ENCODE data around the gene CAMK1D.

CAMK1D gene

GRCh38 chr10:12629767-12630165 lies 280.4 kb downstream of the CAMK1D start:
- no peak for DNase-seq (ENCODE audit: low spot score)

GRCh38 chr10:12631216-12631615 lies 281.9 kb downstream of the CAMK1D start:
- DNase-seq (ENCODE audit: low spot score) = no peak

GRCh38 chr10:12631787-12632562 lies 282.6 kb downstream of the CAMK1D start:
- DNase-seq (ENCODE audit: low spot score) = no peak

- DNase-seq (ENCODE audit: low spot score) = no peak
These were observed 284.7 kb downstream of the CAMK1D start for GRCh38 chr10:12633776-12634620.

GRCh38 chr10:12634621-12634931 lies 285.2 kb downstream of the CAMK1D start:
- DNase-seq (ENCODE audit: low spot score) = no peak

GRCh38 chr10:12635127-12635541 lies 285.8 kb downstream of the CAMK1D start:
- no peak for DNase-seq (ENCODE audit: low spot score)

GRCh38 chr10:12636571-12636970 lies 287.2 kb downstream of the CAMK1D start:
- DNase-seq (ENCODE audit: low spot score) = no peak

- no peak for DNase-seq (ENCODE audit: low spot score)
These were observed 288.3 kb downstream of the CAMK1D start for GRCh38 chr10:12637649-12638048.

- no peak for DNase-seq (ENCODE audit: low spot score)
These were observed 288.8 kb downstream of the CAMK1D start for GRCh38 chr10:12638103-12638502.

- no peak for DNase-seq (ENCODE audit: low spot score)
These were observed 289.4 kb downstream of the CAMK1D start for GRCh38 chr10:12638781-12639180.

GRCh38 chr10:12639996-12640944 lies 290.9 kb downstream of the CAMK1D start:
- DNase-seq (ENCODE audit: low spot score) = no peak

GRCh38 chr10:12642036-12642435 lies 292.7 kb downstream of the CAMK1D start:
- no peak for DNase-seq (ENCODE audit: low spot score)

- DNase-seq (ENCODE audit: low spot score) = no peak
These were observed 293.9 kb downstream of the CAMK1D start for GRCh38 chr10:12643279-12643678.

GRCh38 chr10:12644380-12645144 lies 295.2 kb downstream of the CAMK1D start:
- no peak for DNase-seq (ENCODE audit: low spot score)

- no peak for DNase-seq (ENCODE audit: low spot score)
These were observed 296.1 kb downstream of the CAMK1D start for GRCh38 chr10:12645449-12645848.

- DNase-seq (ENCODE audit: low spot score) = no peak
These were observed 299.8 kb downstream of the CAMK1D start for GRCh38 chr10:12649012-12649584.

- DNase-seq (ENCODE audit: low spot score) = no peak
These were observed 300.8 kb downstream of the CAMK1D start for GRCh38 chr10:12650122-12650521.

GRCh38 chr10:12650538-12651298 lies 301.4 kb downstream of the CAMK1D start:
- DNase-seq (ENCODE audit: low spot score) = no peak

- DNase-seq (ENCODE audit: low spot score) = no peak
These were observed 306.6 kb downstream of the CAMK1D start for GRCh38 chr10:12655940-12656339.

GRCh38 chr10:12656518-12657142 lies 307.3 kb downstream of the CAMK1D start:
- DNase-seq (ENCODE audit: low spot score) = peak; percentile 84

Data from RKO (cell line).